PFSK-1 (cell line): ENCODE data around the gene RAD51B.

Experiments
- FOXP2 ChIP-seq: optimal IDR thresholded peaks from 2 replicates; pipeline ENCODE3; 2011; ENCODE audit warnings: borderline replicate concordance, control low read depth, inconsistent platforms; ENCODE audit not compliant: insufficient read depth; ENCODE audit errors: extremely low read length, extremely low read depth
- POLR2AphosphoS5 ChIP-seq: IDR thresholded peaks from 2 replicates; pipeline ENCODE4 v1.6.1; 2012; ENCODE audit warnings: low read depth, mild to moderate bottlenecking, control low read depth, low read length, moderate library complexity
- SIN3A ChIP-seq: IDR thresholded peaks from 2 replicates; pipeline ENCODE4 v1.6.1; 2012; ENCODE audit warnings: mild to moderate bottlenecking, low read length, moderate library complexity, borderline replicate concordance; ENCODE audit not compliant: insufficient read depth
- TAF1 ChIP-seq: IDR thresholded peaks from 2 replicates; pipeline ENCODE4 v1.6.1; 2012; ENCODE audit warnings: low read length, control low read depth, borderline replicate concordance; ENCODE audit not compliant: insufficient read depth
- TF ChIP-seq, protein P1 (sequence below), 2 experiments: IDR thresholded peaks; 2 replicates each; pipeline versions ENCODE4 v1.6.1 to v1.8.0; 2011 to 2012; ENCODE audit warnings: low read depth in 2 of 2, low read length in 2 of 2, control low read depth in 1 of 2, inconsistent platforms in 1 of 2, mild to moderate bottlenecking in 1 of 2, moderate library complexity in 1 of 2; ENCODE audit not compliant: insufficient read depth in 1 of 2

The RAD51B gene

GRCh38 chr14:68232300-68233055 is 412.9 kb downstream of the RAD51B start:
- TF ChIP-seq FOXP2 = no peak
- no peak for TF ChIP-seq TAF1
- no peak for TF ChIP-seq SIN3A
- TF ChIP-seq, protein P1, sequence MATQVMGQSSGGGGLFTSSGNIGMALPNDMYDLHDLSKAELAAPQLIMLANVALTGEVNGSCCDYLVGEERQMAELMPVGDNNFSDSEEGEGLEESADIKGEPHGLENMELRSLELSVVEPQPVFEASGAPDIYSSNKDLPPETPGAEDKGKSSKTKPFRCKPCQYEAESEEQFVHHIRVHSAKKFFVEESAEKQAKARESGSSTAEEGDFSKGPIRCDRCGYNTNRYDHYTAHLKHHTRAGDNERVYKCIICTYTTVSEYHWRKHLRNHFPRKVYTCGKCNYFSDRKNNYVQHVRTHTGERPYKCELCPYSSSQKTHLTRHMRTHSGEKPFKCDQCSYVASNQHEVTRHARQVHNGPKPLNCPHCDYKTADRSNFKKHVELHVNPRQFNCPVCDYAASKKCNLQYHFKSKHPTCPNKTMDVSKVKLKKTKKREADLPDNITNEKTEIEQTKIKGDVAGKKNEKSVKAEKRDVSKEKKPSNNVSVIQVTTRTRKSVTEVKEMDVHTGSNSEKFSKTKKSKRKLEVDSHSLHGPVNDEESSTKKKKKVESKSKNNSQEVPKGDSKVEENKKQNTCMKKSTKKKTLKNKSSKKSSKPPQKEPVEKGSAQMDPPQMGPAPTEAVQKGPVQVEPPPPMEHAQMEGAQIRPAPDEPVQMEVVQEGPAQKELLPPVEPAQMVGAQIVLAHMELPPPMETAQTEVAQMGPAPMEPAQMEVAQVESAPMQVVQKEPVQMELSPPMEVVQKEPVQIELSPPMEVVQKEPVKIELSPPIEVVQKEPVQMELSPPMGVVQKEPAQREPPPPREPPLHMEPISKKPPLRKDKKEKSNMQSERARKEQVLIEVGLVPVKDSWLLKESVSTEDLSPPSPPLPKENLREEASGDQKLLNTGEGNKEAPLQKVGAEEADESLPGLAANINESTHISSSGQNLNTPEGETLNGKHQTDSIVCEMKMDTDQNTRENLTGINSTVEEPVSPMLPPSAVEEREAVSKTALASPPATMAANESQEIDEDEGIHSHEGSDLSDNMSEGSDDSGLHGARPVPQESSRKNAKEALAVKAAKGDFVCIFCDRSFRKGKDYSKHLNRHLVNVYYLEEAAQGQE (IDR thresholded peaks at IDR 0.05; ENCODE audit: insufficient read depth in 1 of 2, low read depth in 2 of 2, low read length in 2 of 2) = no peak
- TF ChIP-seq POLR2AphosphoS5 = no peak

DNA sequence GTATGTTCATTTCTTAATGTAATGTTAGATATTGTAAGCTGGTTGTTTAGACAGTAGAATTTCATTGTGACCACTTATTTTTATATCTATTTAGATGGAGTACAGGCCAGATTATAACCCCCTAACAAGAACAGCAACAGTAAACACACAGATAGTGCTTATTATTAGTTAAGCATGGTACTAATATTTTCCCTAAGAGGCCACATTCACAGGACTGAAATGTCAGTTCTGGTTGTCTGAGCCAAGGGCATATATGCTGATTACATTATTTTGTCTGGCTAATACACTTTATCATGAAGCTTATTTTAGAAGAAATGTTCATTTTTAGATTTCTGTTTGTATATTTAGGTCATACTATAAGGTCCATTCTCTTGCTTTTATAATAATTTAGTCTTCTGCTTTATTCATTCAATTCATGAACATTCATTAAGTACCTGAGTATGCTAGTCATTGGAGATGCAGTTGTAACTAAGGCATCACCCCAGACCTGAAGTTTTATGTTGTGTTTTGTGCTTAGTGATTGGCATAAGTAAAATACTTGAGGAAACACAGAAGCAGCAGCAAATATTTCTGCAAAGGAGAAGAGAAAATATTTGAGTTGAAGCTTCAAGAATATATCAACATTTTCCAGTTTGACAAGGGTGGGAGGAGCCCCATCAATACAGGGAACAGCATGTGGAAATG is 413.7 kb downstream of the RAD51B start:
- TF ChIP-seq FOXP2 (no peak), TAF1 (no peak), SIN3A (no peak), POLR2AphosphoS5 (no peak)
- TF ChIP-seq, protein P1 (IDR thresholded peaks at IDR 0.05; ENCODE audit: insufficient read depth in 1 of 2, low read depth in 2 of 2, low read length in 2 of 2) = no peak

GRCh38 chr14:68234101-68234905 is 414.7 kb downstream of the RAD51B start:
- TF ChIP-seq POLR2AphosphoS5 (no peak), TAF1 (no peak), FOXP2 (no peak), SIN3A (no peak)
- TF ChIP-seq, protein P1 (IDR thresholded peaks at IDR 0.05; ENCODE audit: insufficient read depth in 1 of 2, low read depth in 2 of 2, low read length in 2 of 2) = no peak

- TF ChIP-seq, protein P1 (IDR thresholded peaks at IDR 0.05; ENCODE audit: insufficient read depth in 1 of 2, low read depth in 2 of 2, low read length in 2 of 2) = no peak
- no peak for TF ChIP-seq SIN3A
- TF ChIP-seq TAF1 = no peak
- no peak for TF ChIP-seq FOXP2
- TF ChIP-seq POLR2AphosphoS5 = no peak
Measured at GRCh38 chr14:68235011-68235410, 415.4 kb downstream of the RAD51B start.
